OCI-LY3 (cell line): ENCODE results near the gene HDC.

ENCODE experiments used
- H2AFZ ChIP-seq: fragments of 200-600, 300-600 bp; shearing (Covaris generic); 2 replicates; pipeline ENCODE4 v1.6.0; 2014; ENCODE audit warnings: antibody characterized with exemption, low read depth, low read length
- H3K27ac ChIP-seq: fragments of 200-600, 300-600 bp; sonication (generic); 2 replicates; pipeline ENCODE4 v1.5.1; 2014; ENCODE audit warnings: mild to moderate bottlenecking, low read length, moderate library complexity, mixed read lengths
- H3K27me3 ChIP-seq: fragments of 200-600, 300-600 bp; sonication (generic); 2 replicates; pipeline ENCODE4 v1.6.1; 2014; ENCODE audit warnings: low read depth, low read length, mixed read lengths
- H3K36me3 ChIP-seq: fragments of 200-600, 300-600 bp; sonication (generic); replicated peaks from 2 replicates; pipeline ENCODE3; 2014; ENCODE audit warnings: low read depth, low read length, mixed read lengths
- H3K4me1 ChIP-seq: fragments of 300-600, 200-600 bp; sonication (generic); 2 replicates; pipeline ENCODE4 v1.6.1; 2014; ENCODE audit warnings: low read length, mixed read lengths
- H3K4me2 ChIP-seq: fragments of 200-600, 300-600 bp; sonication (generic); 2 replicates; pipeline ENCODE4 v1.6.1; 2014; ENCODE audit warnings: low read length, mixed read lengths
- H3K4me3 ChIP-seq: fragments of 300-600, 200-600 bp; sonication (generic); 2 replicates; pipeline ENCODE4 v1.5.1; 2014; ENCODE audit warnings: antibody characterized with exemption, mild to moderate bottlenecking, low read length, moderate library complexity
- H3K79me2 ChIP-seq: fragments of 300-600, 200-600 bp; shearing (Covaris generic); 2 replicates; pipeline ENCODE4 v1.6.1; 2014; ENCODE audit warnings: mild to moderate bottlenecking, low read length, mixed read lengths
- H3K9ac ChIP-seq: fragments of 300-600, 200-600 bp; shearing (Covaris generic); 2 replicates; pipeline ENCODE4 v1.6.0; 2014; ENCODE audit warnings: mild to moderate bottlenecking, low read length, moderate library complexity
- H3K9me3 ChIP-seq: fragments of 200-600, 300-600 bp; shearing (Covaris generic); 2 replicates; pipeline ENCODE4 v1.6.1; 2014; ENCODE audit warnings: low read length, mixed read lengths; ENCODE audit not compliant: insufficient read depth
- H4K20me1 ChIP-seq: fragments of 200-600, 300-600 bp; sonication (generic); 2 replicates; pipeline ENCODE4 v1.6.1; 2016; ENCODE audit warnings: low read length, mixed read lengths; ENCODE audit not compliant: insufficient read depth
- CTCF ChIP-seq: fragments of 200-600, 300-600 bp; sonication (generic); IDR thresholded peaks from 2 replicates; pipeline ENCODE4 v1.5.1; 2014; ENCODE audit warnings: antibody characterized with exemption, low read length, low read depth
- EZH2phosphoT487 ChIP-seq: fragments of 200-600 bp; shearing (Covaris generic); IDR thresholded peaks from 2 replicates; pipeline ENCODE4 v1.6.1; 2018; ENCODE audit warnings: antibody characterized with exemption, mixed run types, low read depth

Gene HDC

GRCh38 chr15:50265620-50266019 is at the start of gene HDC:
TSS of gene HDC (minus strand) at chr15:50265726. CDS start at chr15:50265623, 103 bp downstream.
- no peaks in the 10 kb centered on the region for H3K36me3 ChIP-seq
- H3K79me2 ChIP-seq: no peaks in the 10 kb centered on the region
- H3K27me3 ChIP-seq: peaks cover 9% of the 10 kb centered on the region; the same call in 1 of the 2 replicates
- H4K20me1 ChIP-seq: no peaks in the 10 kb centered on the region
- no peak within 1 kb of the TSS for H3K4me2 ChIP-seq
- TF ChIP-seq CTCF (no peak), EZH2phosphoT487 (no peak)
- no peak within 1 kb of the TSS for H3K27ac ChIP-seq
- no peak within 1 kb of the TSS for H3K9ac ChIP-seq
- no peaks in the 10 kb centered on the region for H3K9me3 ChIP-seq
- H2AFZ ChIP-seq: no peak within 1 kb of the TSS
- H3K4me1 ChIP-seq: 0 out of 2 replicates have a peak, but pooled peaks cover under 1% of the 10 kb centered on the region
- no peak within 1 kb of the TSS for H3K4me3 ChIP-seq

GRCh38 chr15:50312636-50313035 is 47.1 kb upstream of the HDC start:
- no peak overlapping the region for H3K4me3 ChIP-seq

GRCh38 chr15:50307799-50308198 is 42.3 kb upstream of the HDC start:
- H3K4me3 ChIP-seq: no peak overlapping the region
- no peak overlapping the region for H3K27ac ChIP-seq
- no peak overlapping the region for H3K4me2 ChIP-seq
- no peak overlapping the region for H3K9ac ChIP-seq
- peaks cover 13% of the 10 kb centered on the region; the same call in 1 of the 2 replicates for H3K79me2 ChIP-seq
- peaks cover 8% of the 10 kb centered on the region for H3K9me3 ChIP-seq
- H3K27me3 ChIP-seq: no peaks in the 10 kb centered on the region
- peaks cover 9% of the 10 kb centered on the region for H3K4me1 ChIP-seq
- no peak overlapping the region for H2AFZ ChIP-seq
- no peak for TF ChIP-seq CTCF
- TF ChIP-seq EZH2phosphoT487: no peak
- H4K20me1 ChIP-seq: peaks cover 6% of the 10 kb centered on the region
- H3K36me3 ChIP-seq: peaks cover 24% of the 10 kb centered on the region

More at GRCh38 chr15:50312636-50313035, 47.1 kb upstream of the HDC start:
- Histone ChIP-seq H3K9me3 (peaks cover 6% of the 10 kb centered on the region), H3K27ac (no peak overlapping the region), H3K4me2 (peak overlapping the region; percentile 50), H4K20me1 (peaks cover 6% of the 10 kb centered on the region), H3K27me3 (no peaks in the 10 kb centered on the region), H3K9ac (no peak overlapping the region), H3K79me2 (peaks cover 28% of the 10 kb centered on the region), H2AFZ (no peak overlapping the region), H3K4me1 (peaks cover 12% of the 10 kb centered on the region), H3K36me3 (peaks cover 13% of the 10 kb centered on the region)
- TF ChIP-seq EZH2phosphoT487 (no peak), CTCF (no peak)

GRCh38 chr15:50304836-50305235 is 39.3 kb upstream of the HDC start:
- TF ChIP-seq EZH2phosphoT487: no peak
- TF ChIP-seq CTCF: no peak
- H2AFZ ChIP-seq: no peak overlapping the region
- no peak overlapping the region for H3K27ac ChIP-seq
- peaks cover 8% of the 10 kb centered on the region for H3K9me3 ChIP-seq
- no peak overlapping the region for H3K9ac ChIP-seq
- H4K20me1 ChIP-seq: no peaks in the 10 kb centered on the region
- peaks cover 30% of the 10 kb centered on the region for H3K36me3 ChIP-seq
- no peaks in the 10 kb centered on the region for H3K79me2 ChIP-seq
- H3K4me2 ChIP-seq: no peak overlapping the region
- no peaks in the 10 kb centered on the region for H3K27me3 ChIP-seq
- H3K4me1 ChIP-seq: peaks cover 9% of the 10 kb centered on the region
- H3K4me3 ChIP-seq: no peak overlapping the region
